ENCODE results near the gene PREX1. TPM values are rescaled to one million over a fixed set of nuclear protein-coding genes. Genes with fewer than 3 reads are reported as not detected.

Gene PREX1
- 13.6 and 26.0 TPM in 2 replicates for total RNA-seq

GRCh38 chr20:48827855-48828733 lies at the start of gene PREX1:
TSS of gene PREX1 (minus strand) at chr20:48827999. CDS start at chr20:48827860, 139 bp downstream.

Other genes with a start within 250 kb of the PREX1 start
- 42.9 and 55.3 TPM in 2 replicates for gene ARFGEF2, start 93.7 kb upstream of the PREX1 start, total RNA-seq
- gene CSE1L, start 218.3 kb upstream of the PREX1 start, total RNA-seq = 43.6 and 45.1 TPM in 2 replicates